ENCODE measurements around the gene GAS7.

Gene GAS7

GRCh38 chr17:9913476-9913875 is 284.9 kb downstream of the GAS7 start:
- no peak for DNase-seq (ENCODE audit: low spot score)

GRCh38 chr17:9912121-9913099 is 286.0 kb downstream of the GAS7 start:
- no peak for DNase-seq (ENCODE audit: low spot score)

- no peak for DNase-seq (ENCODE audit: low spot score)
Measured at GRCh38 chr17:9911089-9911488, 287.3 kb downstream of the GAS7 start.

- no peak for DNase-seq (ENCODE audit: low spot score)
Measured at GRCh38 chr17:9908649-9909042, 289.8 kb downstream of the GAS7 start.

GRCh38 chr17:9907883-9908648 is 290.3 kb downstream of the GAS7 start:
- no peak for DNase-seq (ENCODE audit: low spot score)

GRCh38 chr17:9907131-9907530 is 291.3 kb downstream of the GAS7 start:
- no peak for DNase-seq (ENCODE audit: low spot score)

- no peak for DNase-seq (ENCODE audit: low spot score)
Measured at GRCh38 chr17:9906616-9907015, 291.8 kb downstream of the GAS7 start.

GRCh38 chr17:9905902-9906301 is 292.5 kb downstream of the GAS7 start:
- no peak for DNase-seq (ENCODE audit: low spot score)

GRCh38 chr17:9905078-9905415 is 293.4 kb downstream of the GAS7 start, which contains the start of gene RCVRN:
Gene RCVRN (minus strand): TSS chr17:9905271. CDS start chr17:9905180, 91 bp downstream.
- no peak for DNase-seq (ENCODE audit: low spot score)

- DNase-seq (ENCODE audit: low spot score), result no peak
Measured at GRCh38 chr17:9904277-9905077, 293.9 kb downstream of the GAS7 start.

- DNase-seq (ENCODE audit: low spot score), result no peak
Measured at GRCh38 chr17:9902120-9902519, 296.3 kb downstream of the GAS7 start.

- DNase-seq (ENCODE audit: low spot score), result no peak
Measured at GRCh38 chr17:9900784-9901183, 297.6 kb downstream of the GAS7 start.

GRCh38 chr17:9900044-9900594 is 298.3 kb downstream of the GAS7 start:
- no peak for DNase-seq (ENCODE audit: low spot score)

- DNase-seq (ENCODE audit: low spot score), result no peak
Measured at GRCh38 chr17:9899280-9900043, 298.9 kb downstream of the GAS7 start.

GRCh38 chr17:9898812-9899211 is 299.6 kb downstream of the GAS7 start:
- DNase-seq (ENCODE audit: low spot score), result no peak

GRCh38 chr17:9897372-9897968 is 300.9 kb downstream of the GAS7 start:
- no peak for DNase-seq (ENCODE audit: low spot score)

GRCh38 chr17:9895923-9896322 is 302.5 kb downstream of the GAS7 start:
- no peak for DNase-seq (ENCODE audit: low spot score)

GRCh38 chr17:9894231-9894630 is 304.2 kb downstream of the GAS7 start:
- no peak for DNase-seq (ENCODE audit: low spot score)

GRCh38 chr17:9893411-9894012 is 304.9 kb downstream of the GAS7 start:
- no peak for DNase-seq (ENCODE audit: low spot score)

- no peak for DNase-seq (ENCODE audit: low spot score)
Measured at GRCh38 chr17:9890124-9890523, 308.3 kb downstream of the GAS7 start.

All from putamen (tissue), 1 donor.